ENCODE data around the gene TEX26.

TEX26 gene

GRCh38 chr13:30966101-30966500 lies 33.6 kb downstream of the TEX26 start:
- Histone ChIP-seq H3K27ac (ENCODE audit: low read depth, low read length) (no peak overlapping the region), H3K4me1 (ENCODE audit: control insufficient read depth, insufficient read depth, low read length) (no peaks in the 10 kb centered on the region), H3K4me3 (ENCODE audit: low read length) (no peak overlapping the region), H3K36me3 (ENCODE audit: control insufficient read depth, insufficient read depth, low read length) (no peaks in the 10 kb centered on the region), H3K9ac (ENCODE audit: low read length) (no peak overlapping the region), H3K27me3 (ENCODE audit: control insufficient read depth, insufficient read depth, low read length) (no peaks in the 10 kb centered on the region)

- Histone ChIP-seq H3K4me1 (ENCODE audit: control insufficient read depth, insufficient read depth, low read length) (no peaks in the 10 kb centered on the region), H3K9ac (ENCODE audit: low read length) (no peak overlapping the region), H3K4me3 (ENCODE audit: low read length) (no peak overlapping the region), H3K36me3 (ENCODE audit: control insufficient read depth, insufficient read depth, low read length) (no peaks in the 10 kb centered on the region), H3K27me3 (ENCODE audit: control insufficient read depth, insufficient read depth, low read length) (no peaks in the 10 kb centered on the region), H3K27ac (ENCODE audit: low read depth, low read length) (no peak overlapping the region)
Observed at GRCh38 chr13:30968846-30969245, 36.4 kb downstream of the TEX26 start.

GRCh38 chr13:30971575-30971974 lies 39.1 kb downstream of the TEX26 start:
- Histone ChIP-seq H3K27ac (ENCODE audit: low read depth, low read length) (no peak overlapping the region), H3K9ac (ENCODE audit: low read length) (no peak overlapping the region), H3K4me3 (ENCODE audit: low read length) (no peak overlapping the region), H3K36me3 (ENCODE audit: control insufficient read depth, insufficient read depth, low read length) (no peaks in the 10 kb centered on the region), H3K4me1 (ENCODE audit: control insufficient read depth, insufficient read depth, low read length) (no peaks in the 10 kb centered on the region), H3K27me3 (ENCODE audit: control insufficient read depth, insufficient read depth, low read length) (no peaks in the 10 kb centered on the region)

- Histone ChIP-seq H3K27me3 (ENCODE audit: control insufficient read depth, insufficient read depth, low read length) (no peaks in the 10 kb centered on the region), H3K27ac (ENCODE audit: low read depth, low read length) (no peak overlapping the region), H3K4me1 (ENCODE audit: control insufficient read depth, insufficient read depth, low read length) (no peaks in the 10 kb centered on the region), H3K4me3 (ENCODE audit: low read length) (no peak overlapping the region), H3K9ac (ENCODE audit: low read length) (no peak overlapping the region), H3K36me3 (ENCODE audit: control insufficient read depth, insufficient read depth, low read length) (no peaks in the 10 kb centered on the region)
Observed at GRCh38 chr13:30972888-30973377, 40.5 kb downstream of the TEX26 start.

GRCh38 chr13:30974350-30974749 lies 41.9 kb downstream of the TEX26 start:
- no peak overlapping the region for H3K27ac ChIP-seq (ENCODE audit: low read depth, low read length)
- no peaks in the 10 kb centered on the region for H3K4me1 ChIP-seq (ENCODE audit: control insufficient read depth, insufficient read depth, low read length)
- no peak overlapping the region for H3K4me3 ChIP-seq (ENCODE audit: low read length)
- H3K9ac ChIP-seq (ENCODE audit: low read length), result no peak overlapping the region
- H3K27me3 ChIP-seq (ENCODE audit: control insufficient read depth, insufficient read depth, low read length), result no peaks in the 10 kb centered on the region
- H3K36me3 ChIP-seq (ENCODE audit: control insufficient read depth, insufficient read depth, low read length), result no peaks in the 10 kb centered on the region

GRCh38 chr13:30976025-30976424 lies 43.6 kb downstream of the TEX26 start:
- H3K36me3 ChIP-seq (ENCODE audit: control insufficient read depth, insufficient read depth, low read length), result no peaks in the 10 kb centered on the region
- no peaks in the 10 kb centered on the region for H3K4me1 ChIP-seq (ENCODE audit: control insufficient read depth, insufficient read depth, low read length)
- H3K27ac ChIP-seq (ENCODE audit: low read depth, low read length), result no peak overlapping the region
- H3K9ac ChIP-seq (ENCODE audit: low read length), result no peak overlapping the region
- H3K4me3 ChIP-seq (ENCODE audit: low read length), result no peak overlapping the region
- H3K27me3 ChIP-seq (ENCODE audit: control insufficient read depth, insufficient read depth, low read length), result no peaks in the 10 kb centered on the region

GRCh38 chr13:30978981-30979956 lies 46.8 kb downstream of the TEX26 start:
- H3K9ac ChIP-seq (ENCODE audit: low read length), result no peak overlapping the region
- H3K27ac ChIP-seq (ENCODE audit: low read depth, low read length), result no peak overlapping the region
- H3K27me3 ChIP-seq (ENCODE audit: control insufficient read depth, insufficient read depth, low read length), result no peaks in the 10 kb centered on the region
- H3K4me3 ChIP-seq (ENCODE audit: low read length), result no peak overlapping the region
- H3K4me1 ChIP-seq (ENCODE audit: control insufficient read depth, insufficient read depth, low read length), result no peaks in the 10 kb centered on the region
- no peaks in the 10 kb centered on the region for H3K36me3 ChIP-seq (ENCODE audit: control insufficient read depth, insufficient read depth, low read length)

- Histone ChIP-seq H3K27ac (ENCODE audit: low read depth, low read length) (no peak overlapping the region), H3K27me3 (ENCODE audit: control insufficient read depth, insufficient read depth, low read length) (no peaks in the 10 kb centered on the region), H3K36me3 (ENCODE audit: control insufficient read depth, insufficient read depth, low read length) (no peaks in the 10 kb centered on the region), H3K4me1 (ENCODE audit: control insufficient read depth, insufficient read depth, low read length) (no peaks in the 10 kb centered on the region), H3K4me3 (ENCODE audit: low read length) (no peak overlapping the region), H3K9ac (ENCODE audit: low read length) (no peak overlapping the region)
Observed at GRCh38 chr13:30982506-30982905, 50.0 kb downstream of the TEX26 start.

GRCh38 chr13:30982906-30983305 lies 50.5 kb downstream of the TEX26 start:
- Histone ChIP-seq H3K9ac (ENCODE audit: low read length) (no peak overlapping the region), H3K27me3 (ENCODE audit: control insufficient read depth, insufficient read depth, low read length) (no peaks in the 10 kb centered on the region), H3K36me3 (ENCODE audit: control insufficient read depth, insufficient read depth, low read length) (no peaks in the 10 kb centered on the region), H3K4me3 (ENCODE audit: low read length) (no peak overlapping the region), H3K27ac (ENCODE audit: low read depth, low read length) (no peak overlapping the region), H3K4me1 (ENCODE audit: control insufficient read depth, insufficient read depth, low read length) (no peaks in the 10 kb centered on the region)

- Histone ChIP-seq H3K4me1 (ENCODE audit: control insufficient read depth, insufficient read depth, low read length) (no peaks in the 10 kb centered on the region), H3K36me3 (ENCODE audit: control insufficient read depth, insufficient read depth, low read length) (no peaks in the 10 kb centered on the region), H3K9ac (ENCODE audit: low read length) (no peak overlapping the region), H3K27me3 (ENCODE audit: control insufficient read depth, insufficient read depth, low read length) (no peaks in the 10 kb centered on the region), H3K4me3 (ENCODE audit: low read length) (no peak overlapping the region), H3K27ac (ENCODE audit: low read depth, low read length) (no peak overlapping the region)
Observed at GRCh38 chr13:30983431-30983830, 51.0 kb downstream of the TEX26 start.

GRCh38 chr13:30984620-30985019 lies 52.2 kb downstream of the TEX26 start:
- H3K27me3 ChIP-seq (ENCODE audit: control insufficient read depth, insufficient read depth, low read length), result no peaks in the 10 kb centered on the region

GRCh38 chr13:30985637-30986205 lies 53.3 kb downstream of the TEX26 start:
- no peak overlapping the region for H3K4me3 ChIP-seq (ENCODE audit: low read length)
- H3K36me3 ChIP-seq (ENCODE audit: control insufficient read depth, insufficient read depth, low read length), result no peaks in the 10 kb centered on the region
- H3K9ac ChIP-seq (ENCODE audit: low read length), result no peak overlapping the region
- H3K27ac ChIP-seq (ENCODE audit: low read depth, low read length), result no peak overlapping the region
- H3K4me1 ChIP-seq (ENCODE audit: control insufficient read depth, insufficient read depth, low read length), result no peaks in the 10 kb centered on the region
- no peaks in the 10 kb centered on the region for H3K27me3 ChIP-seq (ENCODE audit: control insufficient read depth, insufficient read depth, low read length)

More at GRCh38 chr13:30984620-30985019, 52.2 kb downstream of the TEX26 start:
- Histone ChIP-seq H3K27ac (ENCODE audit: low read depth, low read length) (no peak overlapping the region), H3K4me3 (ENCODE audit: low read length) (no peak overlapping the region), H3K9ac (ENCODE audit: low read length) (no peak overlapping the region), H3K36me3 (ENCODE audit: control insufficient read depth, insufficient read depth, low read length) (no peaks in the 10 kb centered on the region), H3K4me1 (ENCODE audit: control insufficient read depth, insufficient read depth, low read length) (no peaks in the 10 kb centered on the region)
